SIG-M5 (cell line): ENCODE data around the gene ERBB3.

Source experiments
- DNase-seq: peaks from one replicate; lab custom pipeline; 2025; lab: John Stamatoyannopoulos, UW

ERBB3 gene

DNA sequence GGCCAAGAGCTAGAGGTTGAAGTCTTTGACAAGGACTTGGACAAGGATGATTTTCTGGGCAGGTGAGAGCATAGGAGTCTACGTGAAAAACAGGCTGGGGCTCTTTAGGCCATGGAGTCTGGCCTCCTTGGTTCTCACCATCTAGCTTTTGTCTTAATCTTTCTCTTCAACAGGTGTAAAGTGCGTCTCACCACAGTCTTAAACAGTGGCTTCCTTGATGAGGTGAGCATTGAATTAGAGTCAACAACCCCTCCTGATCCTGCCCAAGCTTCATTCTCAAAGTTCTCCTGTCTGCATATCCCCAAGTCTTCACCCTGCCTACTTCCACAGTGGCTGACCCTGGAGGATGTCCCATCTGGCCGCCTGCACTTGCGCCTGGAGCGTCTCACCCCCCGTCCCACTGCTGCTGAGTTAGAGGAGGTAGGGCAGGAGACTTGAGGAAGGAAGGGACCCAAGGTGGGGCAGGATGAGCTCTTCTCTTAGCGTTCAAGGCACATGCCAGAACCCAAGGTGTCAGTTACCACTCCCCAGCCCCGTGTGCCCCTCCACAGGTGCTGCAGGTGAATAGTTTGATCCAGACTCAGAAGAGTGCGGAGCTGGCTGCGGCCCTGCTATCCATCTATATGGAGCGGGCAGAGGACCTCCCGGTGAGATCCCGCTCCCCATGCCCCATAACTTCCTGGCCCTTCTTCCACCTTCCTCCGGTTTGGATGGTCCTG lies 58.0 kb downstream of the ERBB3 start:
- no peak for DNase-seq

DNA sequence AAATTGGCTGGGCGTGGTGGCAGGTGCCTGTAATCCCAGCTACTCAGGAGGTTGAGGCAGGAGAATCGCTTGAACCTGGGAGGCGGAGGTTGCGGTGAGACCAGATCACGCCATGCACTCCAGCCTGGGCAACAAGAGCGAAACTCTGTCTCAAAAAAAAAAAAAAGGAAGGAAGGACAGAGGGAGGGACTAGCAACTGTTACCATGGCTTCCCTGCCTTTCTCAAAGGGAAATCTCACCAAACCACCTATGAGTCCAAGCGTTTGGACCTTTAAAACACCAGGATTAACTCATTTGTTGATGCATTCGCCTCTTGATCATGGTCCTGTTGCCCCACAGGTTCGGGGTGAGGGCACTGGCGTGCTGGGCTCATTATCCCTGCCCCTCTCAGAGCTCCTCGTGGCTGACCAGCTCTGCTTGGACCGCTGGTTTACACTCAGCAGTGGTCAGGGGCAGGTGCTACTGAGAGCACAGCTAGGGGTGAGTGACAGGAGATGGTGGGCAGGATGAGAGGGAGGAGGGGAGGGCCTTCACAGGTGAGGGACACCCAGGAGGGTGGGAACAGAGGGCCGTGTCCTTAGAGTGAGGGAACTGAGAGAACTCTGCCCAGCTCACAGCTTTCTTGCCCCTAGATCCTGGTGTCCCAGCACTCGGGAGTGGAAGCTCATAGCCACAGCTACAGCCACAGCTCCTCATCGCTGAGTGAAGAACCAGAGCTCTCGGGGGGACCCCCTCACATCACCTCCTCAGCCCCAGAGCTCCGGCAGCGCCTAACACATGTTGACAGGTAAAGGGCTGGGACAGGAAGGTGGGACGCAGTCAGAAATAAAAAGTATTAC lies 62.2 kb downstream of the ERBB3 start:
- no peak for DNase-seq

DNA sequence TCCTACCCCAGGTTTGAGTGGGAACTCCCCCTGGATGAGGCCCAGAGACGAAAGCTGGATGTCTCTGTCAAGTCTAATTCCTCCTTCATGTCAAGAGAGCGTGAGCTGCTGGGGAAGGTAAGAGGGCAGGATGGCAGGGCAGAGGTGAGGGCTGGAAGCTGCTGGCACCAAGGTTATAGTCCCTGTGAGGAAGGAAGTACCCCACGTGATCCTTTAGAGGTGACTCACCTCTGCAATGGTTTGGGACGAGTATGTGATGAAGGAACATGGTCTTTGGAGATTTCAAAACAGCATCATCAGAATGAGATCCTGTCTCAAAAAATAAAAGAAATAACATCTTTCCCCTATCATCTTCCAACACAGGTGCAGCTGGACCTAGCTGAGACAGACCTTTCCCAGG lies 63.3 kb downstream of the ERBB3 start:
- no peak for DNase-seq

DNA sequence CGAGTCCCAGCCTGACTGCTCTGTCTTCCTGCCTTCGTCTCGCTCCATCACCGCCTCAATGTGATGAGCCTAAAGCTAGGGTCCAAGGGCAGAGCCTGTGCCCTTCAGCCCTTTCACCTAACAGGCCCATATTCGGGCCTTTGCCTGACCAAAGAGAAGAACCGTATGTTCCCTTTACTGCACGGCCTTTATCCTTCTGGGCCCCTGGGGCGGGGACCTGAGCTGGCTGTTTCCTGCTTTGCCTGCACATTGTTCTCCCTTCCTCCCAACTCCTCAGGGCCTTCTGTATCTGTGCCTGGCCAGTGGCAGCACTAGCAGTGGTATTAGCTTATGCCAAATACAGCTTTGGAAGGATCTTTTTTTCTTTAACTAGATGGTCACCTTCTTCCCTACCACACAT lies 63.9 kb downstream of the ERBB3 start:
- no peak for DNase-seq

DNA sequence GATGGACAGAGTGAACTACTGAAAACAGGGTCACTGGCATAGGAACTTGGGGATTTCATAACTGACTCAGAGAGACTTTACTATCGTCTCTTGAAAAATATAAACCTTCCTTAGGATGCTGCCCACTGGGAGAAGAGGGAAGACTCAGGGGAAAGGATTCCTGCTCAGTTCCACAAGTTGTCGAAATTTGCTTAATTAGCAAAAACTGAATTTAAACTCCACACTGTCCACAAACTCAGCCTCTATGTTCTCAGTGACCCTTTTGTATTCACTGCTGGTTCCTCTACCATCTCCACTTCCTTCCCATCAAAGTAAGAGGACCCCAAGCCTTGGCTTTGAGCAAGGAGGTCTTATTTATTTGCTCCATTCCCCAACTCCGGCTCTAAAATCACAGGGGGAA lies 65.3 kb downstream of the ERBB3 start:
- no peak for DNase-seq

DNA sequence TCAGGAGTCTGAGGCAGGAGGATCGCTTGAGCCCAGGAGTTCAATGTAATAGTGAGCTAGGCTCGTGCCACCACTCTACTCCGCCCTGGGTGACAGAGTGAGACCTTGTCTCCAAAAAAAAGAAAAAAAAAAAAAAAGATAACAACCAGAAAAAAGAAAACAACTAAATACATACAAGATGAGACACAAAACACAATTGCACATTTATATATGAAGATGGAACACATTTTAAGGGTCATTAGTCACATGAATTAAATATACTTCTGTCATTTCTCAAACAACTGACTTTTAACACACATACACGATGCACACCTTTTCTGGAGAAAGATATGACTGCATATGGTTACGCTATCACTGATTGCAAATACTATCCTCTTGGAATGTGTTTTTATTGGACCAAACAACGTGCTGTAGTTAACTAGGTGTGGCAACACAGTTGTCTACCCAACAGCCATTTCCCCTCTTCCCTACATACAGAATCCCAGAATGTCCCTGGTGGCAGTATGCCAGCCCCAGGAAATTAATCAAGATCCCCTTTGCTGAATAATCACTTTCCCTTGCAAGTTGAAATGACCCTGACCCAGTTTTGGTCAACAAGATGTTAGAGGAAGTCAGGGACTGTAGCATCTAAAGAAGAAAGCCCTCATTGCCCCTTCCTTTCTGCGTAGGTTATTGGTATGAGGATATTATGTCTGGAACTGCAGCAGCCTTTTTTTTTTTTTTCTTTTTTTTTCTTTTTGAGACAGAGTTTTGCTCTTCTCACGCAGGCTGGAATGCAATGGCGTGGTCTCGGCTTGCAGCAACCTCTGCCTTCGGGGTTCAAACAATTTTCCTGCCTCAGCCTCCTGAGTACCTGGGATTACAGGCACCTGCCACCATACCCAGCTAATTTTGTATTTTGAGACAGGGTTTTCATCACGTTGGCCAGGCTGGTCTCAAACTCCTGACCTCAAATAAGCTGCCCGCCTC lies 66.8 kb downstream of the ERBB3 start:
- no peak for DNase-seq

DNA sequence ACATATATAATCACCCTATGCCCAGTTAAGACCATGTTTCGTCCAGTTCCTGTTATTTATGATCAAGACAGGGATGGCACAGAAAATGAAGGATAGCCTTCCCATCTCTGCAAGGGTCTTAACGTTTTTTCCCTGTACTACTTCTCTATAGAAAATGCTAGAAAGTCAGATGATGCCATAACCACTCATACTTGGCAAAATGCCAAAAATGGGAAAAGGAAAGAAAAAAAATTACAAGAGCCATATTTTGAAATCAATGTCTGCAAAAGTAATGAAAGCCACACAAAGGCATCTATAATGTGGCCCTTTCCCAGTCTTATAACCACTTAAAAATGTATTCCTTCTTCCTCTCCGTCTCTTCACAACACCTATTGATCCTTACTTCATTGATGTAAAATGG lies 70.6 kb downstream of the ERBB3 start:
- DNase-seq: no peak

DNA sequence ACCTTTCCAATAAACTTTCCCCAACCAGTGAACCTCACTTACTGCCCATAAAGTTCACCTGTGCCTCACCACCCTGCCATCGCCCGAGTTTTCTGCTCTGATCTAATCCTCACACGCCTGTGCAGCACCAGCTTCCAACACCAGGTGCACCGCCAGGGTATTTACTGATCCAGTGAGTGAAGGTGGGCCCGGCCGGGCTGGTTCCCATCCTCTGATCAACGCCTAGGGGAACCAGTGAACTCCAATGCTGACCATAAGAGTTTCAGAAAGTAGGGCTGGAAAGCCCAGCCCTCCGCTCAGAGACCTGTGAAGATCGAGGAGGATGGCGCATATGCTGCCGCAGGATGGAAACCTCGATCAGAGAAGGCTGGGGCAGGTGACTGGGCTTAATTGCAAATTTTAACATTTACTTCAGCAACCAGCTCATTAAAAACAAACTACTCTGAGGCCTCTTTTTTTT lies 71.7 kb downstream of the ERBB3 start:
- no peak for DNase-seq

DNA sequence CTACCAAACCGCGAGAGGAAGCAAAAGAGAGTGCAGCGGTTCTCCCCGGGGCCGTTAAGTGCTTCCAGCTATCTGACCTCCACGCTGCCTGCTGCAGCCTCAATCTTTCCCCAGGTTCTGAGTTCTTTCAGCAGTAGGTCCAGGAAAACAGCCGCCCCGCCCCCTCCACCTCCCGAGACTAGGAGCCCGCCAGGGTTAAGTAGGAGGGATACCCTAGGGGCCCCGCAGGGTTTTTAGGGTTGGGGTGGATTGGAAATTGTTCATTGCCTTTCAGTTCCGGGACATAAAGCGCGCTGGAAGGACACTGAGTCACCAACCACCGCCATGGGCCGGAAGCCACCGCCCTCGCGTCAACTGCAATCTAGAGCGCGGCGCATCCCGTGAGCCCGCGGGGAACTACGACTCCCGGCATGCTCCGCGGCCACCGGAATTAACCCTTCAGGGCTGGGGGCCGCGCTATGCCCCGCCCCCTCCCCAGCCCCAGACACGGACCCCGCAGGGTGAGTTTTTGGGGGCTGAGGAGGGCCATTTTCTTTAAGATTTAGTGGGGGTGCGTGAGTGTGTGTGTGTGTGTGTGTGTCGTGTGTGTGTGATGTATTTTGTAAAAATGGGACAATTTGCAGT lies 72.3 kb downstream of the ERBB3 start, which contains the start of gene MYL6B:
TSS of gene MYL6B (plus strand) at position 456 of the 624 bp plus-strand sequence. CDS start 1,332 bp downstream, outside the sequence.
- peak; percentile 70 for DNase-seq
